Hepatocyte (in vitro differentiated cells): ENCODE data around the gene LNPEP.

Experiments used
- CTCF ChIP-seq: fragments of 200-600 bp; sonication (generic); IDR thresholded peaks from 2 replicates; pipeline ENCODE4 v1.5.1; 2016; ENCODE audit warnings: antibody characterized with exemption, mild to moderate bottlenecking; ENCODE audit not compliant: poor library complexity
- EZH2 ChIP-seq: fragments of 200-600 bp; sonication (generic); IDR thresholded peaks from 2 replicates; pipeline ENCODE4 v1.6.1; 2016; ENCODE audit warnings: antibody characterized with exemption, mild to moderate bottlenecking, borderline replicate concordance
- EZH2phosphoT487 ChIP-seq: fragments of 200-600 bp; sonication (generic); IDR thresholded peaks from one replicate; pipeline ENCODE4 v1.6.1; 2018; ENCODE audit warnings: antibody characterized with exemption, mild to moderate bottlenecking, low read depth, moderate library complexity; ENCODE audit not compliant: unreplicated experiment, severe bottlenecking

DNA sequence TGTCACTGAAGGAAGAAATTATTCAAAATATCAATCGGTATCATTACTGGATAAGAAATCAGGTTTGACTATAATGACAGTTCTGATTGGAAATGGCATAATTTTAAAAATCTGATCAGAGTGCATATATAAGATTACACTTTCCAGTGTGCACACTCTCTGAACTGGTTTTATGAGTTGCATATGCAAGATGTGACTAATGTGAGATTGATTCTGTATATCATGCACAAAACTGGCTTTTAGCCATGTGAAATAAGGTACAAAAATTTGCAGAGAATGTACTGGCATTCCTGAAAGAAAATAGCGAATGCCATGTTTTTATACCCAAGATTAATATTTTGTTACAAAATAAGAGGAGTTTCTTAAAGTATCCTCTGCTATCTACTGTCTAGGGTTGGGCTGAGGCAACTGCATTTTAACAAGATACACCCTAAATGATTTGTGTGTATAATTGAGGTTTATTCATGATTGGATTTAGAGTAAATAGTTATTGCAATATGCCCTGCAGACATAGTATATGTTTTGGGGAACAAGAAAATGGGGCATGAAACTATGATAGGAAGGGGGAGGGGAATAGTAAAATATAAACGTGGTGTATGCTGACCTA is 70.7 kb downstream of the LNPEP start:
- TF ChIP-seq CTCF (no peak), EZH2 (no peak), EZH2phosphoT487 (no peak)
